Neural cell (in vitro differentiated cells): Measurements from ENCODE around the gene IL10RB.
"Not testable (repeated sequence)": the region's sequence is repeated elsewhere in the genome, so short reads cannot be mapped to it uniquely, and the experiment has no call there.

Experiments
- CTCF ChIP-seq: fragments of 450-650 bp; IDR thresholded peaks from 2 replicates; pipeline ENCODE4 v1.5.1; 2014; ENCODE audit warnings: antibody characterized with exemption, mild to moderate bottlenecking, moderate library complexity; ENCODE audit not compliant: poor library complexity, severe bottlenecking
- MXI1 ChIP-seq: fragments of 450-650 bp; conservative IDR thresholded peaks from 2 replicates; pipeline ENCODE4 v1.6.1; 2014; ENCODE audit warnings: antibody characterized with exemption, mild to moderate bottlenecking; ENCODE audit not compliant: poor library complexity, severe bottlenecking
- REST ChIP-seq: IDR thresholded peaks from 2 replicates; pipeline ENCODE4 v1.6.1; 2012; ENCODE audit warnings: borderline replicate concordance

- not testable (repeated sequence) for TF ChIP-seq MXI1, REST, CTCF
These were observed 26.5 kb upstream of the IL10RB start for GRCh38 chr21:33239559-33240127.
